ENCODE measurements around the gene RNF182. TPM values are rescaled to one million over a fixed set of nuclear protein-coding genes. Genes with fewer than 3 reads are reported as not detected.

RNF182 gene
- total RNA-seq, 2 donors from 2014 or later: not detected

GRCh38 chr6:14001329-14002012 is 76.7 kb downstream of the RNF182 start:
- no peak for ATAC-seq (ENCODE audit: insufficient number of reproducible peaks, low FRiP score, low read depth)
- Histone ChIP-seq H3K4me3 (no peak overlapping the region), H3K9me3 (no peaks in the 10 kb centered on the region), H3K27me3 (replicated peaks; ENCODE audit: insufficient read depth) (no peaks in the 10 kb centered on the region), H3K36me3 (no peaks in the 10 kb centered on the region), H3K27ac (no peak overlapping the region), H3K4me1 (ENCODE audit: control insufficient read depth in 1 of 2, low read depth in 2 of 2) (no peaks in the 10 kb centered on the region)
- no peak for TF ChIP-seq CTCF (IDR thresholded peaks at IDR 0.05)
- DNase-seq (ENCODE audit: low spot score): no peak

GRCh38 chr6:14002176-14002947 is 77.6 kb downstream of the RNF182 start:
- Histone ChIP-seq H3K27me3 (replicated peaks; ENCODE audit: insufficient read depth) (no peaks in the 10 kb centered on the region), H3K4me1 (ENCODE audit: control insufficient read depth in 1 of 2, low read depth in 2 of 2) (no peaks in the 10 kb centered on the region), H3K27ac (no peak overlapping the region), H3K4me3 (no peak overlapping the region), H3K36me3 (no peaks in the 10 kb centered on the region), H3K9me3 (no peaks in the 10 kb centered on the region)
- no peak for DNase-seq (ENCODE audit: low spot score)
- no peak for ATAC-seq (ENCODE audit: insufficient number of reproducible peaks, low FRiP score, low read depth)
- no peak for TF ChIP-seq CTCF (IDR thresholded peaks at IDR 0.05)

- DNase-seq (ENCODE audit: low spot score): no peak
Measured at GRCh38 chr6:14004258-14004657, 79.5 kb downstream of the RNF182 start.

GRCh38 chr6:14008809-14009208 is 84.1 kb downstream of the RNF182 start:
- DNase-seq (ENCODE audit: low spot score) (no peak), ATAC-seq (ENCODE audit: insufficient number of reproducible peaks, low FRiP score, low read depth) (no peak)
- H3K9me3 ChIP-seq: no peaks in the 10 kb centered on the region
- H3K27me3 ChIP-seq (replicated peaks; ENCODE audit: insufficient read depth): no peaks in the 10 kb centered on the region
- TF ChIP-seq CTCF (IDR thresholded peaks at IDR 0.05): no peak
- H3K4me3 ChIP-seq: no peak overlapping the region
- no peaks in the 10 kb centered on the region for H3K36me3 ChIP-seq
- H3K4me1 ChIP-seq (ENCODE audit: control insufficient read depth in 1 of 2, low read depth in 2 of 2): no peaks in the 10 kb centered on the region
- no peak overlapping the region for H3K27ac ChIP-seq

More at GRCh38 chr6:14004258-14004657, 79.5 kb downstream of the RNF182 start:
- no peak for TF ChIP-seq CTCF (IDR thresholded peaks at IDR 0.05)
- Histone ChIP-seq H3K27ac (no peak overlapping the region), H3K36me3 (no peaks in the 10 kb centered on the region), H3K27me3 (replicated peaks; ENCODE audit: insufficient read depth) (no peaks in the 10 kb centered on the region), H3K4me1 (ENCODE audit: control insufficient read depth in 1 of 2, low read depth in 2 of 2) (no peaks in the 10 kb centered on the region), H3K9me3 (no peaks in the 10 kb centered on the region), H3K4me3 (no peak overlapping the region)
- no peak for ATAC-seq (ENCODE audit: insufficient number of reproducible peaks, low FRiP score, low read depth)

- H3K27me3 ChIP-seq (replicated peaks; ENCODE audit: insufficient read depth): no peaks in the 10 kb centered on the region
- TF ChIP-seq CTCF (IDR thresholded peaks at IDR 0.05): no peak
- H3K4me3 ChIP-seq: no peak overlapping the region
- no peaks in the 10 kb centered on the region for H3K36me3 ChIP-seq
- DNase-seq (ENCODE audit: low spot score) (no peak), ATAC-seq (ENCODE audit: insufficient number of reproducible peaks, low FRiP score, low read depth) (no peak)
- no peaks in the 10 kb centered on the region for H3K9me3 ChIP-seq
- H3K27ac ChIP-seq: no peak overlapping the region
- H3K4me1 ChIP-seq (ENCODE audit: control insufficient read depth in 1 of 2, low read depth in 2 of 2): no peaks in the 10 kb centered on the region
Measured at GRCh38 chr6:14009431-14009830, 84.7 kb downstream of the RNF182 start.

Data from thoracic aorta (tissue), 2 donors.